ENCODE measurements around the gene ATP11B. TPM values are rescaled to one million over a fixed set of nuclear protein-coding genes. Genes with fewer than 3 reads are reported as not detected.
"Not testable (repeated sequence)": the region's sequence is repeated elsewhere in the genome, so short reads cannot be mapped to it uniquely, and the experiment has no call there.

Gene ATP11B
- polyA plus RNA-seq, 3 donors from 2014 or later = 21.8 to 85.1 (median 39.5) TPM

DNA sequence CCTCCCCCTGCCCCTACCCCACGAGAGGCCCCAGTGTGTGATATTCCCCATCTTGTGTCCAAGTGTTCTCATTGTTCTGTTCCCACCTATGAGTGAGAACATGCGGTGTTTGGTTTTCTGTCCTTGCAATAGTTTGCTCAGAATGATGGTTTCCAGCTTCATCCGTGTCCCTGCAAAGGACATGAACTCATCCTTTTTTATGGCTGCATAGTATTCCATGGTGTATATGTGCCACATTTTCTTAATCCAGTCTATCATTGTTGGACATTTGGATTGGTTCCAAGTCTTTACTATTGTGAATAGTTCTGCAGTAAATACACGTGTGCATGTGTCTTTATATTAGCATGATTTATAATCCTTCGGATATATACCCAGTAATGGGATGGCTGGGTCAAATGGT, 29.0 kb downstream of the ATP11B start:
- H3K9me3 Mint-ChIP-seq; H3K27me3 Mint-ChIP-seq (ENCODE audit: low read depth in 3 of 3); H3K4me3 Mint-ChIP-seq; DNase-seq: not testable (repeated sequence)
- H3K4me1 Mint-ChIP-seq = peaks cover 58 to 85% of the 10 kb centered on the region in 2 donors
- H3K36me3 Mint-ChIP-seq = peaks cover 15 to 27% (median 16%) of the 10 kb centered on the region in 3 donors
- H3K27ac Mint-ChIP-seq = peak overlapping the region in 2 of 6 donors; percentile 18 to 69

DNA sequence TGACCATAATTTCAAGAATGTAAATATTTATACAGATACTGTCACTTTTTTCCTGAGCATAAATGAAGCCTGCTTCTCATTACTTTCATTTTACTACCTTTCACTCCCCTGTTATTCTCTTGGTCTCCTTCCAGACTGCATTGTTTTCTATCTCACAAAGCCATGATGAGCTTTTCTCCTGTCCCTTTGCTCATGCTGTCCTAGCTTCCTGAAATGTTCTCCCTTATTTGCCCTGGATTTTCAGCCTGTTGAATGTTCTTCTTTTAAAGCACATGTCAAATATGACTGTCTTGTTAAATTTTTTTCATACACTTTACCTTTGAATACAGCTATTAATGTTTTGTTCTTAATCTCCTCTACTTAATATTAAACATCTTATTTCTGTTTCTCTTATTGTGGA, 31.7 kb downstream of the ATP11B start:
- H3K27ac Mint-ChIP-seq = peak overlapping the region in 5 of 6 donors; percentile 1 to 73 (median 32)
- H3K4me3 Mint-ChIP-seq = peak overlapping the region in 2 of 5 donors; percentile 0 to 32
- no peak for DNase-seq
- peaks cover 48 to 86% of the 10 kb centered on the region in 2 donors for H3K4me1 Mint-ChIP-seq
- no peaks in the 10 kb centered on the region for H3K9me3 Mint-ChIP-seq
- H3K36me3 Mint-ChIP-seq = peaks cover 15 to 27% (median 16%) of the 10 kb centered on the region in 3 donors
- peaks cover 0 to 2% (median 0%) of the 10 kb centered on the region in 3 donors for H3K27me3 Mint-ChIP-seq (ENCODE audit: low read depth in 3 of 3)

DNA sequence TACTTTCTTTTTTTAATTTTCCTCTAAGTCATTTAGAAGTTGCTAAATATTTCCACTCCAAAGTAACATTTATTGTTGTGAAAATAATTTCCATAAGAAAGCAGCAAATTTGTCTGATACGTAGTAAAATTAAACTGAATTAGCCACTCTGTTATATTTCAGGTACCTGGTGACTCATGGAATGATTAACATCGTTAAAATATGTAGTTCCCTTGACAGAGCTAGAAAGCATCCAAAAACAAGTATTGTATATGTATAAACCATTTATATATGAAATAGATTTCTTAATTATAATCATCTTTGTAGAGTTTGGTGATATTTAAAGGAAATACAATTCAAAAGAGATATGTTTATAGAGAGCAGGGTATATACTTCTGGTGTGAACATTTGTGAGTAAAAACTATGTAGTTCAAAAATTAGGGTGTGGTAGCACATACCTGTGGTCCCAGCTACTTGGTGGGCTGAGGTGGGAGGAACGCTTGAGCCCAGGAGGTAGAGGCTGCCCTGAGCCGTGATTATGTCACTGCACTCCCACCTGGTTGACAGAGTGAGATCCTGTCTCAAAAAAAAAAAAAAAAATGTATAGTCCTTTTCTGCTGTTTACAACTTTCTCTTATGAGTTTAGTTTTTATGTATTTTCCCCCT, 36.6 kb downstream of the ATP11B start:
- Mint-ChIP-seq H3K4me1 (peaks cover 30 to 85% of the 10 kb centered on the region in 2 donors), H3K27me3 (ENCODE audit: low read depth in 3 of 3) (peaks cover 0 to under 1% (median 0%) of the 10 kb centered on the region in 3 donors)

DNA sequence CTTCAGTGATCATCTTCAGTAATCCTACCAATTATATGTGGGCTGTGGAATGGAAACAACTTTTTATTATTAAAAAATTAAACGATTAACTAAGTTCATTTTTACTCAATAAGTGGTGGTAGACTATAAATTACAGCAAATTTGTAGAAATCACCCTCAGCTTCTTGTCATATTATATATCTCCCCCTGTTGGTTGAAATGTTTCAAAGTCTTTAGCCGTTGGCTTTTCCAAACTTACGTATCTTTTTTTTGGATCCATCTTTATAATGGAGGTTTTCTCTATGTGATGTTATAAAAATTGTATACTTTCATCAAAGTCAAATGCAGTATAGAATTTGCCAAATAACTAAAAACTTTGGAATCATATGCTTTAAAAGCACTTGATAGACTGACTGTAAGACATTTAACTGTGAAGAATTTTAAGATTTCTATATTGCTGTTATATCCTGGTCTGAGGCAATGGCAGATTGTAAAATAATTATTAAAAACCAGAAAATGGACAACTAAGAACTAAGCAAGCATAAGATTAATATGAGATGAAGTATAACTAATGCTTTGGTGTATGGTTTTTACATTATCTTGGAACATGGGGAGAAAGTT, 44.7 kb downstream of the ATP11B start:
- no peak overlapping the region for H3K4me3 Mint-ChIP-seq
- peaks cover 1 to 42% of the 10 kb centered on the region in 2 donors for H3K4me1 Mint-ChIP-seq
- peaks cover 4 to 42% (median 21%) of the 10 kb centered on the region in 3 donors for H3K36me3 Mint-ChIP-seq
- no peak overlapping the region for H3K27ac Mint-ChIP-seq
- H3K27me3 Mint-ChIP-seq (ENCODE audit: low read depth in 3 of 3) = peaks cover 0 to 2% (median 0%) of the 10 kb centered on the region in 3 donors
- peak in 2 of 3 donors; percentile 19 to 30 for DNase-seq
- H3K9me3 Mint-ChIP-seq = no peaks in the 10 kb centered on the region

More for the DNA sequence above, 36.6 kb downstream of the ATP11B start:
- Mint-ChIP-seq H3K27ac (no peak overlapping the region), H3K4me3 (no peak overlapping the region), H3K9me3 (no peaks in the 10 kb centered on the region), H3K36me3 (peaks cover 8 to 21% (median 13%) of the 10 kb centered on the region in 3 donors)
- no peak for DNase-seq

DNA sequence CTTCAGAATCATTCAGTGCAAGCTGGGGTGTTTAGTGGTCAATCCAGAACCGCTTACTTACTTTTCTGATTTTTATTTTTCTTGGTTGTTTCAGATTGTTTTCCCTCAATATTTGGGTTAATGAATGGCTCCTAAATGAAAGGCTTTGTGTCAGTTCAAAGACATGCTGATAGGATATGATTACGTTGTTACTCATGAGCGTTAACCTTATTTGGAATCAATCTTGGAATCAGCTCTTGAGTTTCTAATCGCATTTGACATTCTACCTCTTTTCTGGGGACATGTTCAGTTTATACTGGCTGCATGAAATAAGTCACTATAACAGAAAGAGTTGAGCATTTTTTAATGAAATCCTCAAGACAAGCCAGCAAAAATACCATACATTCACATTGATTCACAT, 50.2 kb downstream of the ATP11B start:
- Mint-ChIP-seq H3K4me1 (peaks cover 1 to 19% of the 10 kb centered on the region in 2 donors), H3K27me3 (ENCODE audit: low read depth in 3 of 3) (peaks cover 0 to 2% (median 0%) of the 10 kb centered on the region in 3 donors), H3K4me3 (no peak overlapping the region), H3K9me3 (no peaks in the 10 kb centered on the region), H3K36me3 (peaks cover 29 to 44% (median 40%) of the 10 kb centered on the region in 3 donors), H3K27ac (peak overlapping the region in 1 of 6 donors; percentile 29)
- DNase-seq = no peak

DNA sequence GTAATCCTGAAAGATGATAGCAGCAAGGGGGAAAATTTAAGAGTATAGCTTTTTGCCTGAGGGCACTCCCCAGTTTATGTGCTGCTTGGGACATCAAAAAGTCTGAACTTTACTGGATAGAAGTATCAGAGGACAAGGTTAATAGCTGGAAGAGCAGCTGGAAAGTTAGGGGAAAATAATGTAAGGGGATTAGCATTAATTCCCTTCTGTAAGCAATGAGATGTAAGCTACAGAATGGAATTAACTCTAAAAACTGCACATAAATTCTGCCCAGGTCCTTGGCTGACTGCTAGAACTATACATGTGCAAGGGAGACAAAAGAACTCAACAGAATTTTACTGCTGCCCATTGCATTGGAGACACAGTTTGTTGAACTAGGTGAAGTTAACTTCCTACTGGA, 55.6 kb downstream of the ATP11B start:
- Mint-ChIP-seq H3K4me3 (no peak overlapping the region), H3K36me3 (peaks cover 35 to 59% (median 53%) of the 10 kb centered on the region in 3 donors), H3K27ac (no peak overlapping the region), H3K9me3 (no peaks in the 10 kb centered on the region), H3K4me1 (no peaks in the 10 kb centered on the region), H3K27me3 (ENCODE audit: low read depth in 3 of 3) (no peaks in the 10 kb centered on the region)
- DNase-seq = no peak

DNA sequence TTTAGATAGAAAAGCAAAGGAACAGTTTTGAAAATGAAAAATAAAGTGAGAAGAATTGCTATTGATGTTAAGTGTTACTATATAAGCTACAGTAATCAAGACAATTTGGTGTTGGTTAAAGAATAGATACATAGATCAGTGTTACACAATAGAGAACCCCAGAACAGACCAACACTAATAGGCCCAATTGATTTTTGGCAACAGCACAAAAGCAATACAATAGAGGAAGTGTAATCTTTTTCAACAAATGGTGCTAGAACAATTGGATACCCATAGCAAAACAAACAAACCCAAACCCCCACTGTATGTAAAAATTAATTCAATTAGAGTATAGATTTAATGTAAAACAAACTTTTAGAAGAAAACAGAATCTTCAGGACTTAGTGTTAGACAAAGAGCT, 61.8 kb downstream of the ATP11B start:
- H3K4me3 Mint-ChIP-seq = no peak overlapping the region
- H3K36me3 Mint-ChIP-seq = peaks cover 14 to 32% (median 21%) of the 10 kb centered on the region in 3 donors
- no peak for DNase-seq
- H3K9me3 Mint-ChIP-seq = no peaks in the 10 kb centered on the region
- H3K4me1 Mint-ChIP-seq = no peaks in the 10 kb centered on the region
- H3K27me3 Mint-ChIP-seq (ENCODE audit: low read depth in 3 of 3) = peaks cover 0 to 2% (median 0%) of the 10 kb centered on the region in 3 donors
- peak overlapping the region in 5 of 6 donors; percentile 6 to 42 (median 23) for H3K27ac Mint-ChIP-seq

DNA sequence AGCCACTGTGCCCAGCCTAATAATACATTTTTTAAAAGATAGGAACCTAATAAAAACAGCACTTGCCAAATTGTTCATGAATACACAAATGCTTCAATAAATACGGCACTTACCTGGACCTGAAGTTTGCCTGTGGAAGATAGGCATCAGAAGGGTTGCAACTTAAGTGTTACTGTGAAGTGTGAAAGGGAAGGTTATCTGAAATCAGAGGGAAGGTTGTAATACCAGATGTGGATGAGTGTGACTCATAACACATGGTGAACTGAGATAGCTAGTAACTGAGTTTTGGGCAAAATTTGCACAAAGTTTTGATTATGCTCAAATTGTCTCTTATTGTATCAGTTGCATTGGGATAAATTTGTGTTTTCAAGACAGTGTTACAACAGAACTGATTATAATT, 68.0 kb downstream of the ATP11B start:
- peaks cover 0 to 11% of the 10 kb centered on the region in 2 donors for H3K4me1 Mint-ChIP-seq
- H3K27ac Mint-ChIP-seq = peak overlapping the region in 1 of 6 donors; percentile 28
- H3K36me3 Mint-ChIP-seq = peaks cover 9 to 42% (median 13%) of the 10 kb centered on the region in 3 donors
- no peaks in the 10 kb centered on the region for H3K9me3 Mint-ChIP-seq
- DNase-seq = no peak
- peaks cover 0 to 2% (median 2%) of the 10 kb centered on the region in 3 donors for H3K27me3 Mint-ChIP-seq (ENCODE audit: low read depth in 3 of 3)
- no peak overlapping the region for H3K4me3 Mint-ChIP-seq

DNA sequence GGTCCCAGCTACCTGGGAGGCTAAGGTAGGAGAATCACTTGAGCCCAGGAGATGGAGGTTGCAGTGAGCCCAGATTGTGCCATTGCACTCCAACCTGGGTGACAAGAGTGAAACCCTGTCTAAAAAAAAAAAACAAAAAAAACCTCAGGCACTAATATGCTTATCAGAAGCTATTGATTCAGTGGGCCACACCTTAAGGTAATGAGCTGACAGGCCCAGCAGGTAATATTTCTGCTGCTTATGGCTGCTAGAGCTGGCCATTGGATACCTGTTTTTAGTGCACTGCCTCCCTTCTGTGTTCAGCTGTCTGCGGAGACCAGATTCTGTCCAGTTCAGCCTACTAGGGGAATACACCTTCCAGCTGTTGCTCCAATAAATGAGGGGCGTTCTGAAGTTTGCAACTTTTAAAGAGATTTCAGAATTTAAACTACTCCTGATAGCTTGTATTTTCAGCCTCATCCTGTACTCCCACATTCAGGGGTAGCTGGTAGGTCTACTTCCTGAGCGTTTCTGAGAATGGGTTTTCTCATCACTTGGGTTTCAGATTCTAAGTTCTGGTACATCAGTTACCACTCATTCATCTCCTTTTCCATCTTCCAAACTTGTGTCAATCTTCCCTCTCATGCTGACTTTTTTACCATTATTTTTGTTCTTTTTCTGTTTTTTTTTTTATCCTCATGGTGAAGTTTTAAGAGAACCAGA, 69.0 kb downstream of the ATP11B start:
- H3K9me3 Mint-ChIP-seq = no peaks in the 10 kb centered on the region
- no peak for DNase-seq
- peak overlapping the region in 1 of 6 donors; percentile 26 for H3K27ac Mint-ChIP-seq
- H3K27me3 Mint-ChIP-seq (ENCODE audit: low read depth in 3 of 3) = peaks cover 0 to 2% (median 2%) of the 10 kb centered on the region in 3 donors
- H3K4me1 Mint-ChIP-seq = peaks cover 0 to 11% of the 10 kb centered on the region in 2 donors
- H3K36me3 Mint-ChIP-seq = peaks cover 9 to 42% (median 13%) of the 10 kb centered on the region in 3 donors
- H3K4me3 Mint-ChIP-seq = no peak overlapping the region

DNA sequence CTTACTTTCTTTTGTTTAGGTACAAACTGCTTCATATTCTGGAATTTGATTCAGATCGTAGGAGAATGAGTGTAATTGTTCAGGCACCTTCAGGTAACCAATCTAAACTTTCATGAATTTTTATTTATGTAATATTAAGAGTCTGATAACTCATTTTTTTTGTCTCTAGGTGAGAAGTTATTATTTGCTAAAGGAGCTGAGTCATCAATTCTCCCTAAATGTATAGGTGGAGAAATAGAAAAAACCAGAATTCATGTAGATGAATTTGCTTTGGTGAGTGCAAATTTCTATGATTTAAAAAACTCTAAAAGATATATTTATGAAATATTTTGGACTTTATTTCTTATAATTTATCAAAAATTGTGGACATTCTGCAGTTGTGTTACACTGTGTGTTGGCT, 75.8 kb downstream of the ATP11B start:
- no peak for DNase-seq
- H3K27me3 Mint-ChIP-seq (ENCODE audit: low read depth in 3 of 3) = no peaks in the 10 kb centered on the region
- no peaks in the 10 kb centered on the region for H3K9me3 Mint-ChIP-seq
- no peak overlapping the region for H3K27ac Mint-ChIP-seq
- peaks cover 9 to 35% (median 30%) of the 10 kb centered on the region in 3 donors for H3K36me3 Mint-ChIP-seq
- H3K4me3 Mint-ChIP-seq = no peak overlapping the region
- H3K4me1 Mint-ChIP-seq = peaks cover 0 to 6% of the 10 kb centered on the region in 2 donors

DNA sequence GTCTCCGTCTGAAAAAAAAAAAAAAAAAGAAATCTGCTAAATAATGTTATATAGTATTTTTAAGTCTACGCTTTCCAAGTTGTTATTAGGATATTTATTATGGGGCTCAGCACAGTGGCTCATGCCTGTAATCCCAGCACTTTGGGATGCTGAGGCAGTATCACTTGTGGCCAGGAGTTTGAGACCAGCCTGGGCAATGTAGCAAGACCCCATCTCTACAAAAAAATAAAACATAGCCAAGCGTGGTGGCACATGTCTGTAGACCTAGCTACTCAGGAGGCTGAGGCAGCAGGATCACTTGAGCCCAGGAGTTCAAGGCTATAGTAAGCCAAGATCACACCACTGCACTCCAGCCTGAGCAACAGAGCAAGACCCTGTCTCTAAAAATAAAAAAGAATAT, 77.6 kb downstream of the ATP11B start:
- H3K9me3 Mint-ChIP-seq; H3K27ac Mint-ChIP-seq; H3K4me1 Mint-ChIP-seq; H3K4me3 Mint-ChIP-seq; H3K27me3 Mint-ChIP-seq (ENCODE audit: low read depth in 3 of 3); DNase-seq: not testable (repeated sequence)
- H3K36me3 Mint-ChIP-seq = peaks cover 9 to 39% (median 37%) of the 10 kb centered on the region in 3 donors

DNA sequence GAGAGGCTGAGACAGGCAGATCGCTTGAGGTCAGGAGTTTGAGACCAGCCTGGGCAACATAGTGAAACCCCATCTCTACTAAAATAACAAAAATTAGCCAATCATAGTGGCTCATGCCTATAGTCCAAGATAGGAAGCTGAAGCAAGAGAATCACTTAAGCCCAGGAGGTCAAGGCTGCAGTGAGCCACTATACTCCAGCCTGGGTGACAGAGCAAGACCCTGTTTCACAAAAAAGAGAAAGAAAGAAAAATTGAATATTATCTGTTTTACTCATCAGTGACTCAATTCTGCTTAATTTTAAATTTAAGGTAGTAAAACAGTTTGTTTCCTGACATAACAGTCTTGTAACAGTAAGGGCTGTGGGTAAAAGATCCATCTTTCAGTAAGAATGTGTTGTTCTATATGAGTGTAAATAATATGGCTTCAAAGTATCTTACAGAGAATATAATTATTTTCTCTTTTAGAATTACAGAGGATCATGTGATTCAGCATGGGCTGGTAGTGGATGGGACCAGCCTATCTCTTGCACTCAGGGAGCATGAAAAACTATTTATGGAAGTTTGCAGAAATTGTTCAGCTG, 85.8 kb downstream of the ATP11B start:
- no peak for DNase-seq
- no peaks in the 10 kb centered on the region for H3K9me3 Mint-ChIP-seq
- no peak overlapping the region for H3K4me3 Mint-ChIP-seq
- peaks cover 4 to 24% (median 9%) of the 10 kb centered on the region in 3 donors for H3K36me3 Mint-ChIP-seq
- no peaks in the 10 kb centered on the region for H3K4me1 Mint-ChIP-seq
- peaks cover 0 to 5% (median 0%) of the 10 kb centered on the region in 3 donors for H3K27me3 Mint-ChIP-seq (ENCODE audit: low read depth in 3 of 3)
- no peak overlapping the region for H3K27ac Mint-ChIP-seq

DNA sequence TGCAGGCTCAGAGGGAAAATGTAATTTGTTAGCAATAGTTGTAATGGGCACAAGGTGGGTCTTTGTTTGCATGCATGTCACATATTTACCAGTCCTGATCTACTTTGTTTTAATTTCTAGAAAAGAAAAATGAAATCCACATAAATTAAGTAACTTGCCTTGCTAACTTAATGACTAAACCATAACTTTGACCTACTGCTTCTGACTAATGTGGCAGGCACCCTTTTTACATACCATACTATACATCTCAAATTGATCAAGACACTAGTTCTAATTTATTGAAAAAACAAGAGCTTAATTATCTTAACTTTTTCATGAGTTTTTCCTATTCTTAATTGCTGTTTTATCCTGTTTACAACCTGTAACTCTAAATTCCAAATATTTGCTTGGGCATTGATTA, 93.2 kb downstream of the ATP11B start:
- H3K36me3 Mint-ChIP-seq = peaks cover 19 to 40% (median 22%) of the 10 kb centered on the region in 3 donors
- H3K4me3 Mint-ChIP-seq = no peak overlapping the region
- H3K4me1 Mint-ChIP-seq = no peaks in the 10 kb centered on the region
- H3K27me3 Mint-ChIP-seq (ENCODE audit: low read depth in 3 of 3) = no peaks in the 10 kb centered on the region
- H3K9me3 Mint-ChIP-seq = no peaks in the 10 kb centered on the region
- peak overlapping the region in 1 of 6 donors; percentile 4 for H3K27ac Mint-ChIP-seq
- no peak for DNase-seq
